Stimulated activated CD4-positive, alpha-beta T cell treated with anti-CD3 and anti-CD28 coated beads, Interleukin-1b, Interleukin-23, amount 100 ng/mL, for 48 hours (primary cell): Measurements from ENCODE around the gene SNTA1.
"Not testable (repeated sequence)": the region's sequence is repeated elsewhere in the genome, so short reads cannot be mapped to it uniquely, and the experiment has no call there.

Source experiments
- DNase-seq: peaks from one replicate; pipeline ENCODE4 v3.0.0-alpha.2; 2020

Gene SNTA1

GRCh38 chr20:33423875-33424274 lies 19.7 kb downstream of the SNTA1 start:
- DNase-seq: not testable (repeated sequence)

GRCh38 chr20:33423141-33423834 lies 20.3 kb downstream of the SNTA1 start:
- DNase-seq: no peak

- DNase-seq: no peak
These were observed 24.2 kb downstream of the SNTA1 start for GRCh38 chr20:33419140-33419974.

DNA sequence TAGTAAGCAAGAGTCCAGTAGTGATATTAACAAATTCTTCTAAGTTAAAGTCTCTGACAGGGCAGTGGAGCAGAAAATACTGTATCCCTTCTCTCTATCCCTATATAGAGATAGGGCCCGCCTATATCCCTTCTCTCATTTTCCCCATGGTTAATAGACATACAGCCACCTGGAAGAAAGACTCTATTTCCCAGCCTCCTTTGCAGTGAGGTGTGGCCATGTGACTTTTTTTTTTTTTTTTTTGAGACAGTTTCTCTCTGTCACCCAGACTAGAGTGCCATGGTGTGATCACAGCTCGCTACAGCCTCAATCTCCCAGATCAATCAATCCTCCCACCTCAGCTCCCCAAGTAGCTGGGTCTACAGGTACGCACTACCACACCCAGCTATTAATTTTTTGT lies 25.5 kb downstream of the SNTA1 start:
- DNase-seq: no peak

GRCh38 chr20:33415948-33416347 lies 27.6 kb downstream of the SNTA1 start:
- DNase-seq: no peak

- DNase-seq: no peak
These were observed 31.1 kb downstream of the SNTA1 start for GRCh38 chr20:33412484-33412838.

DNA sequence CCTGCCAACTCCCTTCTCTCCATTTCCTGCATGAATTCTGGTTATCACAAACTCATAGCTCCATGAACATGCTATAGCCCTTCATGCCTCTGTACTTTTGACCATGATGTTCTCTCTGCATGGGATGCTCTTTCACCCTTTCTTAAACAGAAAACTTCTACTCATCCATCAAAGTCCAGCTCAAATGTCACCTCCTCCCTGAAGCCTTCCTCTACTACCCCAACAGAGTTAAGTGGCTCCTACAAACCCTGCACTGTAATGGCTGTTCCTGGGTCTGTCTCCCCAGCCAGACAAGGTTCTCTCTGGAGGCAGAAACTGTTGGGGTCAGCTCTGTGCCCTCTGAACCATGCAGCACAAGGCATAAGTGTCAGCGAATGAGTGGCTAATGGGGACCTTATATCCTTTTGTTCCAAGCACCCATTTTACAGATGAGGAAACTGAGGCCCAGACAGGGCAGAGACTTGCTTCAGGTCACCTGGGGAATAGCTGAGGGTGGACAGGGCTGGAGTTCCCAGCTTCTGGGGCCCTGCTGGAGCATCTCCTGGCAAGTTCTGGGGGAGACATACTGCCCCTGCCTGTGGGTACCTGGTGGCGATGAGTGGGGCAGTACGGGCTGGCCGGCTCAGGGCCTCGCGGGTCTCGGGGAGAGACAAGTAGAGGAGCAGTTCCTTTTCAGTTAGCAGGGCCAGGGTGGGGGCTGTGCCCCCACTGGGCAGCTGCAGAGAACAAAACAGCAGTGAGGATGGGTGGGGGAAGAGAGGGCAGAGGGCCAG lies 31.7 kb downstream of the SNTA1 start:
- no peak for DNase-seq

- no peak for DNase-seq
These were observed 32.3 kb downstream of the SNTA1 start for GRCh38 chr20:33411242-33411641.

DNA sequence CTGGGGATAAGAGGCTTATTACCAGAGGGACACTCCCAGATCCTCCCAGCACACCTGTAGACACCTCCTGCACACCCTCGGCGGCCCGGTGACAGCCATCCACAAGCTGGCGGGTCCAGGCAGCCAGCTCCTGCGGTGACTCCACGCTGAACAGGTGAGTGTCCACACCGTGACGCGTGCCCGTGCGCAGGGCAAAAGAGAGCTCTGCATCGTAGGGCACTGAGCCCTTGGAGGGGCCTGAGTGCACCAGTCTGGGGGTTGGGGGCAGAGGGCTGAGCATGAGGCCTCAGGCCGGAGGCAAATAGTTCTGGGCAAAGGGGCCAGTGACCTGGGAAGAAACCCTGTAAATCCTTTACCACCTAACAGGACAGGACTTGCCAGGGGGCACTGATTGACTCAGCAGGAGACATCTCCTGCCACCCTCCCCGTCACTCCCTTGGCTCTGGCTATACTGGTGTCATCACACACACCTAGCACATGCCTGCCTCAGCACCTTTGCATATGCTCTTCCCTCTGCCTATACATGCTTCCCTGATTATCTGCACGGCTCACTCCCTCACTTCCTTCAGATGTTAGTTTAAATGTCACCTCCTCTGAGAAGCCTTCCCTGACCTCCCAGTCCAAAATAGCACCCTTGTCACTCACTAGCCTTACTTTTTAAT lies 33.4 kb downstream of the SNTA1 start:
- DNase-seq: no peak

DNA sequence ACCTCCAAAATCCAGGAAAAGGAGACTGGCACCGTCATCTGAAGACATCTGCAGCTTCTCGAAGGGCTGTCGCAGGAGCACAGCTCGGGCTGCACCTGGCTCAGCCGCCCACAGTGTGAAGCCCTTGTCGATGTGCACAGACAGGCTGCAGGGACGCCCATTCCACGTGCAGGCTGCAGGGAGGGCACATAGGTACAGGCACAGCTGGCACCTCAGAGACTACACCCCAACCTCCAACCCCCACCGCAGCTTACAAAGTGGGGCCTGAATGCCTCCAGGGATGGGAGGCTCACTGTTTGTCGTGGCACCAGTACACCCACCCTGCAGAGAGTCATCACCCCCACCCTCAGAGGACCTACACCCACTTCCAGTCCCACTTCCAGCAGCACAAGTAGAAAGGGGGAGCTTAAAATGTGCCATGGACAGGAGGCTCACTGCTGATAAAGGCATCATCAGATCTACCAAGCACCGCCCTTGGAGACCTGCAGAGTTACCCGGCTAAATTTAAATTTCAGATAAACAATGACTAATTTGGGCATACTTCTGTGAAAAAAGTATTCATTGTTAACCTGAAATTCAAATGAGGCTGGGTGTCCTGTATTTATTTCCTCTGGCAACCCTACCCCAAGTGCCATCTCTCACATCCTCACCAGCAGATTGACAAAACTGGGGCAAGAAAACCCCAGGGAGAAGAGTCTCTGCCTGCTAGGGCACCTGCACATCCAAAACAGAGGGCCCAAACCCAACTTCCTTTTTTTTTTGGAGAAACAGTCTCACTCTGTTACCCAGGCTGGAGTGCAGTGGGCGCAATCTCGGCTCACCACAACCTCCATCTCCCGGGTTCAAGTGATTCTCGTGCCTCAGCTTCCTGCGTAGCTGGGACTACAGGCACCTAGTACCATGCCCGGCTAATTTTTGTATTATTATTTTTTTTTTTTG lies 34.6 kb downstream of the SNTA1 start:
- no peak for DNase-seq

GRCh38 chr20:33408313-33408712 lies 35.2 kb downstream of the SNTA1 start:
- DNase-seq: no peak

DNA sequence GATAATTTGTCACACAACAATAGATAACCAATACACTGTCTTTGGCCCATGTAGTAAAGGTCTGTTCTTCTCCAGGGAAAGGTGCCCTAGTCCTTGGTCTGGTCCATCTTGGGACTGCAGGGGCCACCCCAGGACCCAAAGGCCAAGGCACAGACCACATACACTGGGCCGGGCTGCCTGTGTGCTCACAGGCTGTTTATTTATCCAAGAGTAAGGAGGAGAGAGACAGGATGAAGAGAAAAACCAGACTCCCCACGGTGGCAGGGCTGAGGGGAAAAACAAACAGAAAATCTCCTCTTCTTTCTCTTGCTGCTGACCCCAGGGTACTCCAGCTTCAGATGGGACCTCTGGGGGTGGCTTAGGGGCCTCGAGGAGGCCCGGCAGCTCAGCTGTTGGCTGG lies 35.8 kb downstream of the SNTA1 start:
- no peak for DNase-seq

GRCh38 chr20:33407251-33407650 lies 36.3 kb downstream of the SNTA1 start:
- DNase-seq: no peak

GRCh38 chr20:33404281-33404680 lies 39.3 kb downstream of the SNTA1 start:
- DNase-seq: no peak

- DNase-seq: no peak
These were observed 41.6 kb downstream of the SNTA1 start for GRCh38 chr20:33401921-33402369.

- DNase-seq: peak; percentile 89
These were observed 42.2 kb downstream of the SNTA1 start, which contains the start of gene CDK5RAP1 for GRCh38 chr20:33401184-33401920. Gene CDK5RAP1 (minus strand): TSS chr20:33401519. CDS start chr20:33397064, 4,455 bp downstream.

- no peak for DNase-seq
These were observed 42.8 kb downstream of the SNTA1 start for GRCh38 chr20:33400812-33401183.

- no peak for DNase-seq
These were observed 43.6 kb downstream of the SNTA1 start for GRCh38 chr20:33399924-33400323.

DNA sequence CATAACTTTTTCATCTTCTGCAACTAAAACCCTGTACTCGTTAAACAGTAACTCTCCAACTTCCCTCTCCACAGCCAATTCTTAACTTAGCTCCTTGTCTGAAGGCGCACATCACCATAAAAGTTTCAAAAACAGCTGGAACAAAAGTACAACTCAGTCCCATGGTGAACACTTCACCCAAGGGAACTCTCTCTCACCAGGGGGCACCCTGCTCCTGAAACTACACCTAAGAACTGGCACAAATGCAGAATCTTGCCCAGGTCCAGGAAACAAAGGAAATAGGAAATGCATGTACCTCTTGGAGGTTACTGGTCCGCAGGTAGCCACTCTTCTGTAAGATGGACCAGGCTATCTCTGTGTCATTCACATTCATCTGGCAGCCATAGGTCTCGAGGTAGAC lies 48.8 kb downstream of the SNTA1 start:
- DNase-seq: no peak

DNA sequence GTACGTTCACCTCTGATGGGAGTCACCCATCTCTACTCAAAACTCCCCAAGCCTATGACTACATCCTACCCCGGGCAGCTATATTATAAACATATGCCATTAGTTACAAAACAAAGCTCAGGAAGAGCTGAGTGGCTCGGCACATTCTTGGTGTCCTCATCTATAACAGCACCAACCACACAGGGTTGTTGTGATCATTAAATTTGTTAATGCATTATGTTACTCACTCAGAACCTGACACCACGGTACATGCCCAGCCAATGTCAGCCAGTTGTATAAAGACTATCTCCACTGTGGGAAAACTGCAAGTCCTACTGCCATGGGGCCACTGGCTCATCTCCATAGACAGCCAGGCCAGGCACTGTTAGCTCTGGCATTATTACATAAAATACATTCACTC lies 50.0 kb downstream of the SNTA1 start:
- no peak for DNase-seq
